HG02610 (cell line): Measurements from ENCODE around the gene SHC3.

ENCODE experiments used
- ATAC-seq: cut with Tn5 transposase; IDR thresholded peaks from one replicate; pipeline ENCODE4 v1.9.1; 2021; ENCODE audit warnings: mild to moderate bottlenecking, moderate library complexity; ENCODE audit not compliant: unreplicated experiment

The SHC3 gene

GRCh38 chr9:89112243-89112642 is 66.4 kb downstream of the SHC3 start:
- ATAC-seq, result no peak

- no peak for ATAC-seq
Observed at GRCh38 chr9:89109666-89110065, 69.0 kb downstream of the SHC3 start.

GRCh38 chr9:89107406-89107805 is 71.2 kb downstream of the SHC3 start:
- no peak for ATAC-seq

GRCh38 chr9:89106224-89106851 is 72.3 kb downstream of the SHC3 start:
- no peak for ATAC-seq

GRCh38 chr9:89104821-89105220 is 73.8 kb downstream of the SHC3 start:
- ATAC-seq, result no peak

GRCh38 chr9:89097219-89097618 is 81.4 kb downstream of the SHC3 start:
- ATAC-seq, result no peak

GRCh38 chr9:89096807-89097206 is 81.8 kb downstream of the SHC3 start:
- no peak for ATAC-seq

- ATAC-seq, result no peak
Observed at GRCh38 chr9:89095761-89096528, 82.7 kb downstream of the SHC3 start.

- no peak for ATAC-seq
Observed at GRCh38 chr9:89093201-89093975, 85.2 kb downstream of the SHC3 start.

- ATAC-seq, result no peak
Observed at GRCh38 chr9:89089176-89089575, 89.4 kb downstream of the SHC3 start.

- no peak for ATAC-seq
Observed at GRCh38 chr9:89083626-89084025, 95.0 kb downstream of the SHC3 start.

- ATAC-seq, result no peak
Observed at GRCh38 chr9:89080193-89080592, 98.4 kb downstream of the SHC3 start.

GRCh38 chr9:89079391-89079790 is 99.2 kb downstream of the SHC3 start:
- ATAC-seq, result no peak

- no peak for ATAC-seq
Observed at GRCh38 chr9:89078860-89079259, 99.8 kb downstream of the SHC3 start.

GRCh38 chr9:89078421-89078820 is 100.2 kb downstream of the SHC3 start:
- ATAC-seq, result no peak

GRCh38 chr9:89077519-89077918 is 101.1 kb downstream of the SHC3 start:
- ATAC-seq, result peak; percentile 54

GRCh38 chr9:89073397-89073796 is 105.2 kb downstream of the SHC3 start:
- no peak for ATAC-seq

- no peak for ATAC-seq
Observed at GRCh38 chr9:89071591-89071990, 107.0 kb downstream of the SHC3 start.

- ATAC-seq, result no peak
Observed at GRCh38 chr9:89066835-89067234, 111.8 kb downstream of the SHC3 start.

GRCh38 chr9:89065921-89066320 is 112.7 kb downstream of the SHC3 start:
- ATAC-seq, result no peak

- no peak for ATAC-seq
Observed at GRCh38 chr9:89060790-89061189, 117.8 kb downstream of the SHC3 start.
